HG03175 (cell line): Measurements from ENCODE around the gene PARD3.

Experiments used
- ATAC-seq: cut with Tn5 transposase; IDR thresholded peaks from one replicate; pipeline ENCODE4 v1.9.1; 2021; ENCODE audit warnings: mild to moderate bottlenecking, moderate library complexity; ENCODE audit not compliant: unreplicated experiment

Gene PARD3

GRCh38 chr10:34156781-34157425 lies 658.2 kb downstream of the PARD3 start:
- ATAC-seq: no peak

GRCh38 chr10:34155812-34156211 lies 659.3 kb downstream of the PARD3 start:
- no peak for ATAC-seq

- no peak for ATAC-seq
These were observed 660.7 kb downstream of the PARD3 start for GRCh38 chr10:34154383-34154900.

GRCh38 chr10:34153663-34154382 lies 661.3 kb downstream of the PARD3 start:
- no peak for ATAC-seq

- ATAC-seq: no peak
These were observed 662.7 kb downstream of the PARD3 start for GRCh38 chr10:34152434-34152833.

- ATAC-seq: no peak
These were observed 663.2 kb downstream of the PARD3 start for GRCh38 chr10:34151931-34152330.

GRCh38 chr10:34151481-34151880 lies 663.6 kb downstream of the PARD3 start:
- no peak for ATAC-seq

- ATAC-seq: no peak
These were observed 665.0 kb downstream of the PARD3 start for GRCh38 chr10:34150103-34150502.

GRCh38 chr10:34148305-34148657 lies 666.8 kb downstream of the PARD3 start:
- no peak for ATAC-seq

GRCh38 chr10:34147641-34148304 lies 667.3 kb downstream of the PARD3 start:
- ATAC-seq: no peak

- ATAC-seq: no peak
These were observed 669.4 kb downstream of the PARD3 start for GRCh38 chr10:34145715-34146114.

- ATAC-seq: no peak
These were observed 671.6 kb downstream of the PARD3 start for GRCh38 chr10:34143466-34143865.

GRCh38 chr10:34141032-34141680 lies 673.9 kb downstream of the PARD3 start:
- ATAC-seq: peak; percentile 56

GRCh38 chr10:34139559-34139958 lies 675.5 kb downstream of the PARD3 start:
- no peak for ATAC-seq

GRCh38 chr10:34137955-34138354 lies 677.1 kb downstream of the PARD3 start:
- ATAC-seq: no peak

- no peak for ATAC-seq
These were observed 677.9 kb downstream of the PARD3 start for GRCh38 chr10:34137201-34137600.

- ATAC-seq: peak; percentile 87
These were observed 679.6 kb downstream of the PARD3 start for GRCh38 chr10:34135515-34135914.

GRCh38 chr10:34134602-34135001 lies 680.5 kb downstream of the PARD3 start:
- ATAC-seq: no peak

- ATAC-seq: no peak
These were observed 681.7 kb downstream of the PARD3 start for GRCh38 chr10:34133406-34133805.

GRCh38 chr10:34131152-34131551 lies 683.9 kb downstream of the PARD3 start:
- ATAC-seq: no peak

- ATAC-seq: no peak
These were observed 687.4 kb downstream of the PARD3 start for GRCh38 chr10:34127676-34128075.
